ENCODE results near the gene KCNQ4.

- TF ChIP-seq CTCF (IDR thresholded peaks at IDR 0.05; ENCODE audit: insufficient read depth, low read length) (no peak), REST (IDR thresholded peaks at IDR 0.05; ENCODE audit: insufficient replicate concordance, low read depth) (no peak), GABPA (IDR thresholded peaks at IDR 0.05; ENCODE audit: low read depth) (no peak)
These were observed 61.6 kb downstream of the KCNQ4 start for GRCh38 chr1:40844887-40845878.
